Stimulated activated CD8-positive, alpha-beta memory T cell treated with anti-CD3 and anti-CD28 coated beads, Interleukin-7, amount 100 ng/mL, for 48 hours (primary cell): ENCODE data around the gene FUT3.
"Not testable (repeated sequence)": the region's sequence is repeated elsewhere in the genome, so short reads cannot be mapped to it uniquely, and the experiment has no call there.

Source experiments
- DNase-seq, 2 donors: peaks; one replicate each; pipeline ENCODE4 v3.0.0-alpha.2; 2020; ENCODE audit warnings: low read depth in 1 of 2; ENCODE audit errors: extremely low read depth in 1 of 2

FUT3 gene

GRCh38 chr19:5850189-5850588, 1.1 kb downstream of the FUT3 start:
- DNase-seq: no peak

GRCh38 chr19:5848621-5849020, 2.6 kb downstream of the FUT3 start:
- not testable (repeated sequence) for DNase-seq

GRCh38 chr19:5847846-5848245, 3.4 kb downstream of the FUT3 start:
- not testable (repeated sequence) for DNase-seq

- no peak for DNase-seq
Observed at GRCh38 chr19:5844456-5845433, 6.5 kb downstream of the FUT3 start.

DNA sequence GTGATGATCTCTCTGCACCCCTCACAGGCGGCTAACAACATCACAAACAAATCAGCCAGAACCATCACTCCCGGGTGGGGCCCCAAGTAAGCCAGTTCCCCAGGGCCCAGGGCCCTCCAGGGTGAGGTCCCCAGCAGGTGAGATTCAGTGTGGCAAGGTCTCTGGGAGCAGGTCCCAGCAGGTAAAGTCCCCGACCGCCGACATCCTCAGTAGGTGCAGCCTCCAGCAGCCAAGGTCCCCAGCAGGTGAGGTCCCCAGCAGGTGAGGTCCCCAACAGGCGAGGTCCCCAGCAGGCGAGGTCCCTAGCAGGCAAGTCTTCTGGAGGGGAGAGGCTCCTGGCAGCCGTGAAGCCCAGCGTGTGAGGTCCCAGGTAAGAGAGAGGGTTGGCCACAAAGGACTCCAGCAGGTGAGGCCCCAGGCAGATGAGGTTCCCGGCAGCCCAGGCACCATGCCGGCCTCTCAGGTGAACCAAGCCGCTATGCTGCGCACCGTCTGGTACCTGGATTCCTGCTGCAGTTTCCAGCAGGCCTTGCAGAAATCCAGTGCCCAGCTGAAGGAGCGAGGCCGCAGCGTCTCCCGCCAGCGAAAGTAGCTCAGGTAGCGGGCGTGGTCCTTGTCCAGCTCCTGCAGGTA, 7.8 kb downstream of the FUT3 start:
- no peak for DNase-seq

- DNase-seq: not testable (repeated sequence)
Observed at GRCh38 chr19:5841735-5842111, 9.5 kb downstream of the FUT3 start.

DNA sequence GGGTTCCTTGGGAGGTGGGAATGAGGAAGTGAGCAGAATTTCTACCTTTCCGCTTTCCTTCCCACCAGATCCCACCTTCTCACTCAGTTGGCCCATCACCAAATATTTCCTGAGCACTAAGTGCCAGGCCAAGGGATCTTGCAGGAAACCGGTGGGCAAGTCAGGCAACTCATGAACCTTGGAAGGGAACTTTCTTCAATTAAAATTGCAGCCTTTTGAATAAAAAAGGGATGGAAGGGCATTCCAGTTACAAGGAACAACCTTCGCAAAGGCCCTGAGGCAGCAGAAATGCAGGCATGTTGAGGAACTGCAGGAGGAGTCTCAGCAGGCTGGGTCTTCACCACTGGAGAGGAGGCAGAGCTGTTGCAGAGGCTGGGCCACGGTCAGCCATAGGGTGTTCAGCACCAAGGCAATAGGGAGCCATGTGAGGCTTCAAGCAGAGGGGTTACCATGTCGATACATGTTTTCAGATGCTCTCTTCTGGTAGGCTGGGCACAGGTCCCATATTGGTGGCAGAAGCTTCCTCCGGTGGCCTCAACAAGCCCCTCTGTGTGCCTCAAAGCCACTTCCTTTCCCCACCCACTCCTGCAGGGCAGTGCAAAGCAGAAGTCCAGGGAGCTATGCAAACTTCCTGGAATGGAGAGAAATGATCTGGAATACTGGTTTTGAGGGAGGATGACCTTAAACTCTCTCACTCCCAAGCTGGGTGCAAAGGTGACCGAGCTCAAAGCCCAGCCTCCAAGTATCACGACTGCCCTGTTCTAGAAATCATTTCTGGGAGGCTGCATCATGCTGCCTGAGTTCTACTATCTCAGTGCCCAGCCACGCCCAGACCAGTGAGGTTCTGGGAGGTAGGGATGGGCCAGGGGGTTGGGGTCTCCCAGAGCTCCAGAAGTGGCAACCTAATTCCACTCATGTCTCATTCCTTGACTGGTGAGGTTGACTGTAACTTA, 11.9 kb downstream of the FUT3 start, which contains the start of gene FUT6:
Gene FUT6 (minus strand): TSS at position 638 of the 953 bp plus-strand sequence. CDS start 7,135 bp downstream, outside the sequence.
- no peak for DNase-seq

- DNase-seq: no peak
Observed at GRCh38 chr19:5838353-5839064, 12.7 kb downstream of the FUT3 start.

DNA sequence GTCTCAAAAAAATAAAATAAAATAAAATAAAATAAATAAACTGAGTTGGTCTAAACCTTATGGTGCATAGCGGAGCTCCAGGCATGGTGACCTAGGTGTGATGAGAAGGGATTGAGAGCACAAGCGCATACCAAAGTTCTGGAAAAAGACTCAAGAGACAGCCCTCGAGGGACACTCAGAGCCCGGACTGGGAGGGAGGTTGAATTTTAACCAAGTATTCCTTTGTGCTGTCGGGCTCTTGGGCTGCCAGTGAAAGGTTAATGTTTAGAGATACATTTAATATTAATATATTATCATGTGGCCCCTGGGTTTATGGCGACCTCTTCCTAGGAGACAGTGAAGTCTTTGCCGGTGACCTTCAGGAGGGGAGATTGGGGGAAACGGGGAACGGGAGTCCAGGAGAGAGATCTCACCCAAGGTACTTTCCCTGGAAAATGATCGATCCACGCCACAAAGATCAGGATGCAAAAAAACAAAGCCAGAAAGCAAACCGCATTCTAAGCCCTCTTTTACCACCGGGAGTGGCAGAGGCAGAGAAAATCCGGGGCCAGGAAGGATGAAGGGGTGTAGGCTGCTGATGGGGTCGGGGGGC, 13.4 kb downstream of the FUT3 start:
- DNase-seq: no peak

- no peak for DNase-seq
Observed at GRCh38 chr19:5832527-5833216, 18.6 kb downstream of the FUT3 start.

DNA sequence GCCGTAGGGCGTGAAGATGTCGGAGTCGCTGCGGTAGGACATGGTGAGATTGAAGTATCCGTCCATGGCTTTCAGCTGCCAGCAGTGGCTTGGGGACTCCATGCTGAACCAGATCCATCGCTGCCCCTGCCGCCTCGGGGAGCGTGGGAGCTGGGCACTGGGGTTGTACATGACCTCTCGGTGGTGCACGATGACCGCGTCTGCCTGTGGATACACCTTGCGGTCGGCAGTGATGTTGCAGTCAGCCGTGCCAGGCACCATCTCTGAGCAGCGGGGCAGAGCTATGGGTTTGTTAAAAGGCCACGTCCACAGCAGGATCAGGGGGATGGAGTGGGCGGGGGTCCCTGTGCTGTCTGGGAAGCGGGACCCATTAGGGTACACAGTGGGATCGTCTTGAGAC, 19.2 kb downstream of the FUT3 start:
- no peak for DNase-seq

DNA sequence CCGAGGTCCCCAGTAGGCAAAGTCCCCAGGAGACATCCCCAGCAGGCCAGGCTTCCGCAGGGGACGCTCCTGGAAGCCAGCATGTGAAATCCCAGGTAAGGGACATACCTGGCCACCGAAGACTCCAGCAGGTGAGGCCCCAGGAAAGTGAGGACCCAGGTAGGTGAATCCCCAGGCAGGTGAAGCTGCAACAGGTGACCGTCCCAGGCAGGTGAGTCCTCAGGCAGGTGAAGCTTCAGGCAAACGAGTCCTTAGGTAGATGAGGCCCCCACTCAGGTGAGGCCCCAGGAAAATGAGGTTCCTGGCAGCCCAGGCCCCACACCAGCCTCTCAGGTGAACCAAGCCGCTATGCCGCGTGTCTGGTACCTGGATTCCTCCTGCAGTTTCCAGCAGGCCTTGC, 20.1 kb downstream of the FUT3 start:
- DNase-seq: no peak

DNA sequence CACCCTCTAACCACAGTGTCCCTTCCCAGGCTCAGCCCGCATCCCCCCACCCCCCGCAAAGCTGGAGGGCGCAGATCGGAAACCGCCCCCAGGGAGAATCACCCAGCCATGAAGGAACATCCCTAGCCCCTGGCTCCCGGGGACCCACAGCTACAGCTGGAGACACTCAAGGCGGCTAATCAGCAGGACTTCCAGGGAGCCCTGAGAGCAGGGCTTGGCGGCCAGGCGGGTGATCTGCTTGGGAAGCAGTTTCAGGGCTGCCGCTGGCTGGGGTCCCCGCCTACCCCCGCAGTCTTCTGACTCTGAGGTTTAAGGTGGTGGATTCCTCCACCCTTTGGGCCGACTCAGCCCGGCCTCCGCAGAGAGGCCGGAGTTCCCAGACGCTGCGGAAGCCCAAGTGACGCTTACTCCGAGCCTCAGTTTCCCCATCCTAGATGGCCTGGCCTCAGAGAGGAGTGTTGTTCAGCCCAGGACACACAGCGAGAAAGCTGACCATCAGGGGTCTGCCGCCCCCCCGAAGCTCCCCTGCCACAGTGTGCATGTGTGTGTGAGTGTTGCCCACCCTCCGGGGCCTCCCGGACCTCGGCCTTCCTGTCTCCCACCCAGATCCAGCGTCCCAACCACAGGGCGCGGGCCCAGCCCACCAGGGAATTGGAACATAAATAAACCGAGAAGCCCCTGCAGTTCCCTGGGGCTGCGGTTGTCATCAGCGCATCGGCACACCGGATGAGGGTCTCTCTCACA, 21.5 kb downstream of the FUT3 start:
- no peak for DNase-seq

DNA sequence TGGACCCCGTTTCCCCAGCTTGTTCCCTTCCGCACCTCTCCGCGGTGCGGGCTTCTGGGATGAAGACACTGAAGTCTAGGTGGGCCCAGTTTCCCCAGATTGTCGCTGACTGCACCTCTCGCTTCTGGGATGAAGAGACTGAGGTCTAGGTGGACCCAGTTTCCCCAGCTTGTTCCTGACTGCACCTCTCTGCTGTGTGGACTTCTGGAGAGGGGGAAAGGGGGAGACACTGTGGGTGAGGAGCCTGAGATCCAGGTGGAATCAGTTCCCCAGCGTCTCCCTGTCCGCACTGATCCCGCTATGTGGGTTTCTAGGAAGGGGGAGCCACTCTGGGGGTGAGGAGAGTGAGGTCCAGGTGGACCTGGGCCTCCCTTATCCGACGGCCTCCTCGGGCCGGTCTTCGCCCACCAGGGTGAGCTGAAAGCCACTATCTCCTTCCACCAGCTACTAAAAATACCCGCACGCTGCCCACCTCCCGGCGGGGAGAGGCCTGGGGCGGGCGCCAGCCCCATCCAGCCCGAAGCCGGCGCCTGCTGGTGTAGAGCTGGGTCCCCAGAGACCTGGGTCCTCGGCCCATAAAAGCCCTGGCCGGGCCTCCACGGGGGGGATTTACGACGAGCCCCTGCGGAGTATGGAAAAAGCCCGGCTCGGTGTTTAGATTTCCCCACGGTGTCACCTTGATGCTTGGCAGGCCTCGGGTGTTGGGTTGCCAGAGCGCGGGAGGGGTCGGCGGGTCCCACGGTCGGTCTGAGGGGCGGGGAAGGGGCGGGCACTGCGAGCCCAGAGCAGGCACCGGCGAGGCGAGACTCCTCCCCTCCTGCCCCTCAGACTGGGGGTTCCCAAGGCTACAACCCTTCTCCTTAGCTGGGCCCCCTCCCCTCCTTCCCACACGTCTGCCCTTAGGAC, 22.3 kb downstream of the FUT3 start:
- DNase-seq: peak in 1 of 2 donors; percentile 30

DNA sequence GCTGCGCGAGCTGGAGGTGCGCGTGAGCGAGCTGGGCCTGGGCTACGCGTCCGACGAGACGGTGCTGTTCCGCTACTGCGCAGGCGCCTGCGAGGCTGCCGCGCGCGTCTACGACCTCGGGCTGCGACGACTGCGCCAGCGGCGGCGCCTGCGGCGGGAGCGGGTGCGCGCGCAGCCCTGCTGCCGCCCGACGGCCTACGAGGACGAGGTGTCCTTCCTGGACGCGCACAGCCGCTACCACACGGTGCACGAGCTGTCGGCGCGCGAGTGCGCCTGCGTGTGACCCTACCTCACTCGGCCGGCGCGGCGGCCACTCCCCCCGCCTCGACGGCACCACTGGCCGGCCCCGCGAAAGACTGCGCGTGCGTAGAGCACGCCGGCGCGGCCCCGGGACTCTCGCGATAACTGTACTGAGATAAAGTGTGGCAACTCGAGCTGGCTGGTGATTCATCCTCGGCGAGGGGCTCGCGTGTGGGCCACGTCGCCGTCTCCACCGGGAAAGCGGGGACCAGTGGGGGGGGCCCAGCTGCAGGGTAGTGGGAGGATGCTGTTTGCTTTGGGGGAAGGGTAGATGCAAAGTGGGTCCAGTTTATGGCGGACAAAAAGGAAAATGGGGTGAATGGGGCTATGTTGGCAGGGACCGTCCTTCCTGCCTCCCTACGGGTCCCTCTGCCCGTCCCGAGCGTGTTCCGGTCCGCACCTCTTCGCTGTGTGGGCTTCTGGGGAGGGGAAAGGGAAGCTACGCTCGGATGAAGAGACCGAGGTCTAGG, 23.2 kb downstream of the FUT3 start:
- DNase-seq: peak; percentile 89 to 98

DNA sequence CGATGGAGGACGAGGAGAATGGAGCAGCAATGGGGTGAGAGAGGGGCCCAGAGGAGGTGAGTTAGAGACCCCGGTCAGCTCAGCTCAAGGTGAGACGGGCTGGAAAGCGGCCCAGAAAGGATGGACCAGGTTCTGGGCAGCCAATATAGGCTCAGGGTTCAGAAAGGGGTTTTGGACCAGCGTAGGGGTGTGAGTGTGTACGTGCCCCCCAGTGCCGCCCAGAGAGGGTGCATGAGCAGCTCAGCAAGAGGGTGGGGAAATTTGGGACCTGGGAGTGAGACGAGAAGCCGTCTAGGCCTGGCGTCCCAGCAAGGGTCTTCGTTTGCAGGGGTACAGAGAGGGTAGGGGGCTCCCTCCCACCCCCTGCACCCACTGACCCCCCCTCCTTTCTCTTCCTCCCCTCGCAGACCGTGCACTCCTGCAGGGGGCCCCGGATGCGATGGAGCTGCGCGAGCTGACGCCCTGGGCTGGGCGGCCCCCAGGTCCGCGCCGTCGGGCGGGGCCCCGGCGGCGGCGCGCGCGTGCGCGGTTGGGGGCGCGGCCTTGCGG, 23.8 kb downstream of the FUT3 start:
- no peak for DNase-seq
